K562 (cell line): Measurements from ENCODE around the gene SNPH. TPM values are rescaled to one million over a fixed set of nuclear protein-coding genes. Genes with fewer than 3 reads are reported as not detected.

Experiments used
- ATAC-seq: fragments of 200-7000 bp; cut with Tn5 transposase; 3 replicates; pipeline ENCODE4 v1.9.1; 2020; ENCODE audit warnings: moderate library complexity
- BruUV-seq: library from RNA; stranded (reverse); fragments of 400-500 nt; replicated peaks from 2 replicates; lab custom pipeline; 2021; lab: Mats Ljungman, UMichigan
- CTCF ChIA-PET: fragments of 300-600 bp; formaldehyde crosslinking; extraction: SDS; loops from one replicate; lab custom pipeline; 2021; ENCODE audit warnings: low intra/inter-chr PET ratio; lab: Yijun Ruan, JAX
- POLR2A ChIA-PET: fragments of 300-600, 350-650 bp; sonication (Branson Sonifier 250); formaldehyde crosslinking; extraction: SDS; loops from one replicate; lab custom pipeline; 2021; ENCODE audit warnings: antibody characterized with exemption, inconsistent platforms; lab: Yijun Ruan, JAX
- DNase-seq, 4 experiments: peaks; one replicate each; pipeline versions ENCODE4 v3.0.0 to v3.0.0-alpha.2; 2011 to 2018; ENCODE audit warnings: low spot score in 3 of 4, mixed read lengths in 3 of 4; ENCODE audit errors: extremely low read depth in 1 of 4
- FAIRE-seq: peaks from 2 replicates; lab custom pipeline; 2011; peaks lifted over from hg19 to GRCh38; lab: Jason Lieb, UNC
- H2AFZ ChIP-seq: 2 replicates; pipeline ENCODE4 v1.6.0; 2011; ENCODE audit warnings: low read depth, low read length, control low read depth, inconsistent platforms
- H3K27ac ChIP-seq: fragments of 200-600 bp; 3 replicates; pipeline ENCODE4 v1.8.0; 2011; ENCODE audit warnings: low read depth, mild to moderate bottlenecking, control low read depth, inconsistent platforms, low read length, moderate library complexity, mixed read lengths; ENCODE audit errors: extremely low read depth
- H3K27me3 ChIP-seq, 2 experiments: fragments of 300-600 bp in 1 of 2; 2 replicates in 1 of 2; 3 replicates in 1 of 2; pipeline versions ENCODE4 v1.6.0 to v1.8.0; 2011; ENCODE audit warnings: inconsistent platforms in 2 of 2, low read length in 2 of 2, mild to moderate bottlenecking in 1 of 2, mixed read lengths in 1 of 2, moderate library complexity in 1 of 2; ENCODE audit not compliant: control insufficient read depth in 2 of 2, insufficient read depth in 2 of 2
- H3K36me3 ChIP-seq: fragments of 300-600 bp; 3 replicates; pipeline ENCODE4 v1.8.0; 2011; ENCODE audit warnings: mild to moderate bottlenecking, low read length, inconsistent platforms; ENCODE audit not compliant: control insufficient read depth, insufficient read depth
- H3K4me1 ChIP-seq, 2 experiments: fragments of 200-600 bp in 1 of 2; replicated peaks in 1 of 2; 2 replicates in 1 of 2; 3 replicates in 1 of 2; pipeline versions ENCODE4 v1.5.1 to v1.8.0; 2011; ENCODE audit warnings: inconsistent platforms in 2 of 2, low read length in 2 of 2, mild to moderate bottlenecking in 1 of 2, mixed read lengths in 1 of 2, moderate library complexity in 1 of 2; ENCODE audit not compliant: control insufficient read depth in 2 of 2, insufficient read depth in 2 of 2
- H3K4me2 ChIP-seq: 2 replicates; pipeline ENCODE4 v1.6.1; 2011; ENCODE audit warnings: low read length, control low read depth, inconsistent platforms, mixed read lengths; ENCODE audit not compliant: insufficient read depth
- H3K4me3 ChIP-seq: fragments of 200-600 bp; sonication (generic), shearing (Covaris generic); 2 replicates; pipeline ENCODE4 v1.5.1; 2016; ENCODE audit warnings: control low read depth, inconsistent platforms
- H3K79me2 ChIP-seq: fragments of 200-600 bp; 3 replicates; pipeline ENCODE4 v1.8.0; 2011; ENCODE audit warnings: low read length, inconsistent platforms; ENCODE audit not compliant: control insufficient read depth, insufficient read depth
- H3K9ac ChIP-seq, 2 experiments: 2 replicates each; pipeline versions ENCODE4 v1.6.0 to v1.6.1; 2011; ENCODE audit warnings: low read depth in 2 of 2, low read length in 2 of 2, control low read depth in 1 of 2, inconsistent platforms in 1 of 2, mild to moderate bottlenecking in 1 of 2, mixed read lengths in 1 of 2; ENCODE audit not compliant: insufficient read depth in 1 of 2
- H3K9me1 ChIP-seq: one replicate; pipeline ENCODE4 v1.6.0; 2011; ENCODE audit warnings: inconsistent platforms, mild to moderate bottlenecking, low read length, moderate library complexity; ENCODE audit not compliant: control insufficient read depth, insufficient read depth
- H3K9me3 ChIP-seq: replicated peaks from 2 replicates; pipeline ENCODE4 v1.5.1; 2011; ENCODE audit warnings: low read depth, low read length, inconsistent platforms; ENCODE audit not compliant: control insufficient read depth, insufficient read depth
- H4K20me1 ChIP-seq: replicated peaks from 2 replicates; pipeline ENCODE4 v1.6.1; 2011; ENCODE audit warnings: low read length, inconsistent platforms, mixed read lengths; ENCODE audit not compliant: control insufficient read depth, insufficient read depth
- ELF2 ChIP-seq: fragments of 250-450 bp; sonication (Bioruptor Pico); IDR thresholded peaks from 2 replicates; pipeline ENCODE4 v1.5.0; 2021; ENCODE audit warnings: mild to moderate bottlenecking
- ESRRA ChIP-seq: fragments of 450-650 bp; IDR thresholded peaks from 2 replicates; pipeline ENCODE4 v1.6.1; 2014; ENCODE audit warnings: low read depth, mild to moderate bottlenecking, moderate library complexity, borderline replicate concordance
- RBBP5 ChIP-seq: fragments of 200-600 bp; sonication (generic); IDR thresholded peaks from 2 replicates; pipeline ENCODE4 v1.6.1; 2012; ENCODE audit warnings: borderline replicate concordance, mild to moderate bottlenecking, low read length, control low read depth, inconsistent platforms; ENCODE audit not compliant: insufficient read depth, poor library complexity, severe bottlenecking
- WGBS: fragments of 100-300 bp; shearing (Covaris generic); methylation state at CpG from one replicate; pipeline ENCODE4 v1.1.6; 2016; ENCODE audit warnings: low coverage, mixed read lengths; ENCODE audit not compliant: insufficient coverage; ENCODE audit errors: missing lambda C conversion rate; 5-methylcytosine and 5-hydroxymethylcytosine counted together
- in situ Hi-C: fragments of 300-500 bp; cut with MboI; formaldehyde crosslinking; loops from 4 replicates; pipeline ENCODE4 v1.15.0; 2018; ENCODE audit warnings: inconsistent platforms, mixed read lengths
- intact Hi-C: fragments of 100-400 bp; cut with micrococcal nuclease; formaldehyde crosslinking; loops from 2 replicates; pipeline ENCODE4 v1.14.2; 2022
- polyA plus RNA-seq, 8 experiments: library from polyadenylated mRNA; depleted of rRNA in 4 of 8; stranded (reverse) in 5 of 8; unstranded in 3 of 8; fragments of >200 nt; fragmentation: Nextera tagmentation in 2 of 8; fragmentation: Illumina TruSeq in 1 of 8; extraction: Ambion mirVana in 2 of 8; extraction: Trizol in 1 of 8; gene quantifications; 2 replicates each; pipeline versions ENCODE4 v1.2.1 to v1.2.3, GENCODE V29; 2011 to 2014; ENCODE audit warnings: inconsistent platforms in 1 of 8, missing spikeins in 1 of 8
- total RNA-seq, 7 experiments: library from RNA; depleted of rRNA in 6 of 7; stranded (reverse); fragments of >200 nt in 6 of 7; fragmentation: Illumina TruSeq in 2 of 7; extraction: Trizol in 2 of 7; gene quantifications; 2 replicates each; pipeline versions ENCODE4 v1.2.1 to v1.2.3, GENCODE V29; 2011 to 2021; ENCODE audit warnings: low replicate concordance in 1 of 7

The SNPH gene
- total and polyA plus RNA-seq, 9 of the 15 experiments (the other 6 are each of a cell fraction or from before 2014, with no cell fraction given): 0.03 to 4.2 (median 1.4) TPM

GRCh38 chr20:1281279-1282057 is 15.4 kb downstream of the SNPH start:
- WGBS: 61% methylated on average over 7 of the region's 7 CpGs
- ChIA-PET POLR2A (interaction anchor here (1.2 kb wide), 1 partner anchor 27 kb away, joined by 4 read pairs; no protein-coding TSS in a partner anchor), CTCF (no interaction called here)
- Histone ChIP-seq H3K9me3 (no peaks in the 10 kb centered on the region), H3K9me1 (no peaks in the 10 kb centered on the region), H4K20me1 (0 out of 2 replicates have a peak, but pooled peaks cover 3% of the 10 kb centered on the region), H3K36me3 (no peaks in the 10 kb centered on the region; the same call in 2 of the 3 replicates), H2AFZ (no peak overlapping the region), H3K79me2 (peaks cover 3% of the 10 kb centered on the region; the same call in 1 of the 3 replicates), H3K4me3 (no peak overlapping the region), H3K27ac (no peak overlapping the region), H3K4me1 (peaks cover 7 to 15% of the 10 kb centered on the region in 2 experiments; a peak in 3 of 5 replicates)
- in situ Hi-C loops: no loop called here
- DNase-seq: no peak
- FAIRE-seq: no peak
- no TSS peak for BruUV-seq
- intact Hi-C loops: no loop called here
- no peak for ATAC-seq
- TF ChIP-seq ESRRA: peak; percentile 47; the same call in 1 of the 2 replicates
- no peak for TF ChIP-seq ELF2 (CRISPR knock-in tag)
- TF ChIP-seq, all 486 proteins: peak for 1
- Histone ChIP-seq H3K4me2 (no peak overlapping the region), H3K27me3 (no peaks in the 10 kb centered on the region; a peak in 1 of 5 replicates), H3K9ac (no peak overlapping the region)

GRCh38 chr20:1282966-1283365 is 16.9 kb downstream of the SNPH start:
- H3K4me3 ChIP-seq: no peak overlapping the region
- DNase-seq (no peak), ATAC-seq (no peak), FAIRE-seq (no peak)
- ChIA-PET POLR2A (interaction anchor here (0.8 kb wide), 1 partner anchor 9 kb away, joined by 3 read pairs; no protein-coding TSS in a partner anchor), CTCF (no interaction called here)
- 0 out of 2 replicates have a peak, but pooled peaks cover 3% of the 10 kb centered on the region for H4K20me1 ChIP-seq
- no peak for TF ChIP-seq RBBP5
- H3K4me2 ChIP-seq: no peak overlapping the region
- no peak overlapping the region for H3K27ac ChIP-seq
- intact Hi-C loops (no loop called here), in situ Hi-C loops (no loop called here)
- peaks cover 0 to 3% of the 10 kb centered on the region in 2 experiments; a peak in 2 of 5 replicates for H3K4me1 ChIP-seq
- H3K36me3 ChIP-seq: no peaks in the 10 kb centered on the region
- no peak overlapping the region for H3K9ac ChIP-seq
- no peaks in the 10 kb centered on the region for H3K9me3 ChIP-seq
- no peak overlapping the region for H2AFZ ChIP-seq
- H3K9me1 ChIP-seq: no peaks in the 10 kb centered on the region
- BruUV-seq: no TSS peak
- no peaks in the 10 kb centered on the region for H3K79me2 ChIP-seq
- H3K27me3 ChIP-seq: no peaks in the 10 kb centered on the region
- 47% methylated on average over 2 of the region's 3 CpGs for WGBS
